ENCODE results near the gene PCMT1. TPM values are rescaled to one million over a fixed set of nuclear protein-coding genes. Genes with fewer than 3 reads are reported as not detected.
A peak's percentile ranks its signal among the peaks of the same experiment; 100 is the strongest.

Gene PCMT1
- total and polyA plus RNA-seq, 2 of the 13 experiments (the other 11 are each of a cell fraction or from before 2014, with no cell fraction given): 112 to 169 TPM

DNA sequence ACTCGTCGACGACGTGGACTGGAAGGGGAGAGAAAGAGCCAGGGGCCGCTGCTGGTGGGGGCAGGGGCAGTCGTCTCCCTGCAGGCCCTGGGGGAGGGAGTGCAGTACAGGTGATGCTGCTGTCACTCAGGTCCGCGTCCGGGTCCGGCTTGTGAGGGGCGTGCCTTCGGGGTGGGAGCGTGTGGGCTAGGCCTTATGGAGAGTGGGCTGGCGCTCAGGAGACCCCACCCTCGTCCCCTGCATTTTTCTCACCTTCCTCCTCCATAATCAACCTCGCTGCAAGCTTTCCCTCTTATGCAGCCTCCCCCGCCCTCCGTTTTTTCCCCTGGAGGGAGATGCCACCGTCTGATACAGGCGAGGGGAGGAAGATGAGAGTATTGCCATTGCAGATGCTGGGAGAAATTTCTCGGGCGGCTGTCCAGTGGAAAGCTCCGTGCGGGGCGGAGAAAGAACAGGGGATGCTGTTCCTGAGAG is 632 bp downstream of the PCMT1 start (continued):
- TF ChIP-seq ZNF296 (CRISPR knock-in tag; conservative IDR thresholded peaks at IDR 0.05) (no peak), ZNF782 (CRISPR knock-in tag; IDR thresholded peaks at IDR 0.05; ENCODE audit: borderline replicate concordance) (no peak), SP2 (CRISPR knock-in tag; IDR thresholded peaks at IDR 0.05) (peak; percentile 7; the same call in 1 of the 2 replicates), SP1 (IDR thresholded peaks at IDR 0.05) (no peak), SP1 (CRISPR knock-in tag; IDR thresholded peaks at IDR 0.05) (peak; percentile 35; the same call in 1 of the 2 replicates), ASH2L (IDR thresholded peaks at IDR 0.05; ENCODE audit: insufficient read length, low read depth, low read length) (peak; percentile 78), ZFP41 (CRISPR knock-in tag; IDR thresholded peaks at IDR 0.05; ENCODE audit: borderline replicate concordance) (0 out of 2 replicates have a peak, but pooled peaks have one; percentile 6), ZMYM4 (CRISPR knock-in tag; IDR thresholded peaks at IDR 0.05) (peak; percentile 49), HDAC1 (CRISPR knock-in tag; IDR thresholded peaks at IDR 0.05) (peak; percentile 45; the same call in 1 of the 2 replicates), SP5 (CRISPR knock-in tag; IDR thresholded peaks at IDR 0.05; ENCODE audit: borderline replicate concordance, low read depth) (no peak), HOXD1 (CRISPR knock-in tag; IDR thresholded peaks at IDR 0.05) (peak; percentile 10; the same call in 1 of the 2 replicates), GABPB1 (CRISPR knock-in tag; IDR thresholded peaks at IDR 0.05) (no peak)
- TF ChIP-seq, protein P1, sequence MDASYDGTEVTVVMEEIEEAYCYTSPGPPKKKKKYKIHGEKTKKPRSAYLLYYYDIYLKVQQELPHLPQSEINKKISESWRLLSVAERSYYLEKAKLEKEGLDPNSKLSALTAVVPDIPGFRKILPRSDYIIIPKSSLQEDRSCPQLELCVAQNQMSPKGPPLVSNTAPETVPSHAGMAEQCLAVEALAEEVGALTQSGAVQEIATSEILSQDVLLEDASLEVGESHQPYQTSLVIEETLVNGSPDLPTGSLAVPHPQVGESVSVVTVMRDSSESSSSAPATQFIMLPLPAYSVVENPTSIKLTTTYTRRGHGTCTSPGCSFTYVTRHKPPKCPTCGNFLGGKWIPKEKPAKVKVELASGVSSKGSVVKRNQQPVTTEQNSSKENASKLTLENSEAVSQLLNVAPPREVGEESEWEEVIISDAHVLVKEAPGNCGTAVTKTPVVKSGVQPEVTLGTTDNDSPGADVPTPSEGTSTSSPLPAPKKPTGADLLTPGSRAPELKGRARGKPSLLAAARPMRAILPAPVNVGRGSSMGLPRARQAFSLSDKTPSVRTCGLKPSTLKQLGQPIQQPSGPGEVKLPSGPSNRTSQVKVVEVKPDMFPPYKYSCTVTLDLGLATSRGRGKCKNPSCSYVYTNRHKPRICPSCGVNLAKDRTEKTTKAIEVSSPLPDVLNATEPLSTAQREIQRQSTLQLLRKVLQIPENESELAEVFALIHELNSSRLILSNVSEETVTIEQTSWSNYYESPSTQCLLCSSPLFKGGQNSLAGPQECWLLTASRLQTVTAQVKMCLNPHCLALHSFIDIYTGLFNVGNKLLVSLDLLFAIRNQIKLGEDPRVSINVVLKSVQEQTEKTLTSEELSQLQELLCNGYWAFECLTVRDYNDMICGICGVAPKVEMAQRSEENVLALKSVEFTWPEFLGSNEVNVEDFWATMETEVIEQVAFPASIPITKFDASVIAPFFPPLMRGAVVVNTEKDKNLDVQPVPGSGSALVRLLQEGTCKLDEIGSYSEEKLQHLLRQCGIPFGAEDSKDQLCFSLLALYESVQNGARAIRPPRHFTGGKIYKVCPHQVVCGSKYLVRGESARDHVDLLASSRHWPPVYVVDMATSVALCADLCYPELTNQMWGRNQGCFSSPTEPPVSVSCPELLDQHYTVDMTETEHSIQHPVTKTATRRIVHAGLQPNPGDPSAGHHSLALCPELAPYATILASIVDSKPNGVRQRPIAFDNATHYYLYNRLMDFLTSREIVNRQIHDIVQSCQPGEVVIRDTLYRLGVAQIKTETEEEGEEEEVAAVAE (CRISPR knock-in tag; IDR thresholded peaks at IDR 0.05; ENCODE audit: borderline replicate concordance): no peak; the same call in 1 of the 2 replicates
- TF ChIP-seq, protein P2, sequence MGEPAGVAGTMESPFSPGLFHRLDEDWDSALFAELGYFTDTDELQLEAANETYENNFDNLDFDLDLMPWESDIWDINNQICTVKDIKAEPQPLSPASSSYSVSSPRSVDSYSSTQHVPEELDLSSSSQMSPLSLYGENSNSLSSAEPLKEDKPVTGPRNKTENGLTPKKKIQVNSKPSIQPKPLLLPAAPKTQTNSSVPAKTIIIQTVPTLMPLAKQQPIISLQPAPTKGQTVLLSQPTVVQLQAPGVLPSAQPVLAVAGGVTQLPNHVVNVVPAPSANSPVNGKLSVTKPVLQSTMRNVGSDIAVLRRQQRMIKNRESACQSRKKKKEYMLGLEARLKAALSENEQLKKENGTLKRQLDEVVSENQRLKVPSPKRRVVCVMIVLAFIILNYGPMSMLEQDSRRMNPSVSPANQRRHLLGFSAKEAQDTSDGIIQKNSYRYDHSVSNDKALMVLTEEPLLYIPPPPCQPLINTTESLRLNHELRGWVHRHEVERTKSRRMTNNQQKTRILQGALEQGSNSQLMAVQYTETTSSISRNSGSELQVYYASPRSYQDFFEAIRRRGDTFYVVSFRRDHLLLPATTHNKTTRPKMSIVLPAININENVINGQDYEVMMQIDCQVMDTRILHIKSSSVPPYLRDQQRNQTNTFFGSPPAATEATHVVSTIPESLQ (CRISPR knock-in tag; conservative IDR thresholded peaks at IDR 0.05): no peak
- TF ChIP-seq, protein P3, sequence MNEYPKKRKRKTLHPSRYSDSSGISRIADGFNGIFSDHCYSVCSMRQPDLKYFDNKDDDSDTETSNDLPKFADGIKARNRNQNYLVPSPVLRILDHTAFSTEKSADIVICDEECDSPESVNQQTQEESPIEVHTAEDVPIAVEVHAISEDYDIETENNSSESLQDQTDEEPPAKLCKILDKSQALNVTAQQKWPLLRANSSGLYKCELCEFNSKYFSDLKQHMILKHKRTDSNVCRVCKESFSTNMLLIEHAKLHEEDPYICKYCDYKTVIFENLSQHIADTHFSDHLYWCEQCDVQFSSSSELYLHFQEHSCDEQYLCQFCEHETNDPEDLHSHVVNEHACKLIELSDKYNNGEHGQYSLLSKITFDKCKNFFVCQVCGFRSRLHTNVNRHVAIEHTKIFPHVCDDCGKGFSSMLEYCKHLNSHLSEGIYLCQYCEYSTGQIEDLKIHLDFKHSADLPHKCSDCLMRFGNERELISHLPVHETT (CRISPR knock-in tag; conservative IDR thresholded peaks at IDR 0.05): no peak
- TF ChIP-seq, protein P4, sequence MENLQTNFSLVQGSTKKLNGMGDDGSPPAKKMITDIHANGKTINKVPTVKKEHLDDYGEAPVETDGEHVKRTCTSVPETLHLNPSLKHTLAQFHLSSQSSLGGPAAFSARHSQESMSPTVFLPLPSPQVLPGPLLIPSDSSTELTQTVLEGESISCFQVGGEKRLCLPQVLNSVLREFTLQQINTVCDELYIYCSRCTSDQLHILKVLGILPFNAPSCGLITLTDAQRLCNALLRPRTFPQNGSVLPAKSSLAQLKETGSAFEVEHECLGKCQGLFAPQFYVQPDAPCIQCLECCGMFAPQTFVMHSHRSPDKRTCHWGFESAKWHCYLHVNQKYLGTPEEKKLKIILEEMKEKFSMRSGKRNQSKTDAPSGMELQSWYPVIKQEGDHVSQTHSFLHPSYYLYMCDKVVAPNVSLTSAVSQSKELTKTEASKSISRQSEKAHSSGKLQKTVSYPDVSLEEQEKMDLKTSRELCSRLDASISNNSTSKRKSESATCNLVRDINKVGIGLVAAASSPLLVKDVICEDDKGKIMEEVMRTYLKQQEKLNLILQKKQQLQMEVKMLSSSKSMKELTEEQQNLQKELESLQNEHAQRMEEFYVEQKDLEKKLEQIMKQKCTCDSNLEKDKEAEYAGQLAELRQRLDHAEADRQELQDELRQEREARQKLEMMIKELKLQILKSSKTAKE (CRISPR knock-in tag; IDR thresholded peaks at IDR 0.05; ENCODE audit: borderline replicate concordance): no peak
- TF ChIP-seq, protein P5, sequence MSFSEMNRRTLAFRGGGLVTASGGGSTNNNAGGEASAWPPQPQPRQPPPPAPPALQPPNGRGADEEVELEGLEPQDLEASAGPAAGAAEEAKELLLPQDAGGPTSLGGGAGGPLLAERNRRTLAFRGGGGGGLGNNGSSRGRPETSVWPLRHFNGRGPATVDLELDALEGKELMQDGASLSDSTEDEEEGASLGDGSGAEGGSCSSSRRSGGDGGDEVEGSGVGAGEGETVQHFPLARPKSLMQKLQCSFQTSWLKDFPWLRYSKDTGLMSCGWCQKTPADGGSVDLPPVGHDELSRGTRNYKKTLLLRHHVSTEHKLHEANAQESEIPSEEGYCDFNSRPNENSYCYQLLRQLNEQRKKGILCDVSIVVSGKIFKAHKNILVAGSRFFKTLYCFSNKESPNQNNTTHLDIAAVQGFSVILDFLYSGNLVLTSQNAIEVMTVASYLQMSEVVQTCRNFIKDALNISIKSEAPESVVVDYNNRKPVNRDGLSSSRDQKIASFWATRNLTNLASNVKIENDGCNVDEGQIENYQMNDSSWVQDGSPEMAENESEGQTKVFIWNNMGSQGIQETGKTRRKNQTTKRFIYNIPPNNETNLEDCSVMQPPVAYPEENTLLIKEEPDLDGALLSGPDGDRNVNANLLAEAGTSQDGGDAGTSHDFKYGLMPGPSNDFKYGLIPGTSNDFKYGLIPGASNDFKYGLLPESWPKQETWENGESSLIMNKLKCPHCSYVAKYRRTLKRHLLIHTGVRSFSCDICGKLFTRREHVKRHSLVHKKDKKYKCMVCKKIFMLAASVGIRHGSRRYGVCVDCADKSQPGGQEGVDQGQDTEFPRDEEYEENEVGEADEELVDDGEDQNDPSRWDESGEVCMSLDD (CRISPR knock-in tag; IDR thresholded peaks at IDR 0.05; ENCODE audit: borderline replicate concordance): no peak
